ENCODE data around the gene VIPAS39. TPM values are rescaled to one million over a fixed set of nuclear protein-coding genes. Genes with fewer than 3 reads are reported as not detected.

Gene VIPAS39
- polyA plus RNA-seq, 1 donor: 35.0 TPM

GRCh38 chr14:77406718-77407117 is 50.7 kb downstream of the VIPAS39 start:
- DNase-seq: no peak

- DNase-seq: no peak
Measured at GRCh38 chr14:77406086-77406485, 51.3 kb downstream of the VIPAS39 start.

GRCh38 chr14:77403768-77404167 is 53.6 kb downstream of the VIPAS39 start:
- DNase-seq: no peak

GRCh38 chr14:77400216-77400615 is 57.2 kb downstream of the VIPAS39 start:
- no peak for DNase-seq

- DNase-seq: no peak
Measured at GRCh38 chr14:77390188-77390587, 67.2 kb downstream of the VIPAS39 start.

- no peak for DNase-seq
Measured at GRCh38 chr14:77378701-77379100, 78.7 kb downstream of the VIPAS39 start.

- DNase-seq: no peak
Measured at GRCh38 chr14:77377502-77377844, 79.9 kb downstream of the VIPAS39 start.

GRCh38 chr14:77376771-77377501 is 80.5 kb downstream of the VIPAS39 start, which contains the start of the genes SAMD15 and TMED8:
Gene SAMD15 (plus strand): TSS chr14:77377379. CDS start chr14:77377419, 40 bp downstream.
Gene TMED8 (minus strand): TSS chr14:77377094. CDS start chr14:77377053, 41 bp downstream.
- DNase-seq: peak; percentile 84

Other genes starting within 250 kb of the VIPAS39 start
- not detected for gene NGB, start 186.4 kb downstream of the VIPAS39 start, polyA plus RNA-seq (ENCODE audit: insufficient read length)
- gene POMT2, start 136.7 kb downstream of the VIPAS39 start, polyA plus RNA-seq (ENCODE audit: insufficient read length): 59.7 TPM
- 30.7 TPM for gene GSTZ1, start 136.6 kb downstream of the VIPAS39 start, polyA plus RNA-seq (ENCODE audit: insufficient read length)
- gene TMED8, start 80.5 kb downstream of the VIPAS39 start, polyA plus RNA-seq (ENCODE audit: insufficient read length): 28.8 TPM
- gene SAMD15, start 80.2 kb downstream of the VIPAS39 start, polyA plus RNA-seq (ENCODE audit: insufficient read length): 12.7 TPM
- gene NOXRED1, start 34.1 kb downstream of the VIPAS39 start, polyA plus RNA-seq (ENCODE audit: insufficient read length): 4.0 TPM
- gene AHSA1, start 492 bp upstream of the VIPAS39 start, polyA plus RNA-seq (ENCODE audit: insufficient read length): 218 TPM
- gene ISM2, start 41.2 kb upstream of the VIPAS39 start, polyA plus RNA-seq (ENCODE audit: insufficient read length): 2.5 TPM
- 78.0 TPM for gene SPTLC2, start 159.0 kb upstream of the VIPAS39 start, polyA plus RNA-seq (ENCODE audit: insufficient read length)

Measured in left kidney (tissue), 2 donors.